PC-3 (cell line): ENCODE data around the gene IL18BP.

Experiments
- EZH2 ChIP-seq: fragments of 300-600 bp; sonication (generic); IDR thresholded peaks from one replicate; pipeline ENCODE4 v1.6.1; 2017; ENCODE audit warnings: antibody characterized with exemption, mild to moderate bottlenecking, low read length; ENCODE audit not compliant: unreplicated experiment
- EZH2phosphoT487 ChIP-seq: fragments of 300-600 bp; sonication (generic); IDR thresholded peaks from 2 replicates; pipeline ENCODE4 v1.6.1; 2018; ENCODE audit warnings: mild to moderate bottlenecking, antibody characterized with exemption, low read length, borderline replicate concordance
- TF ChIP-seq, protein P1 (sequence below): fragments of 300-600 bp; sonication (generic); conservative IDR thresholded peaks from 2 replicates; pipeline ENCODE4 v1.5.1; 2017; ENCODE audit warnings: antibody characterized with exemption, low read depth, mild to moderate bottlenecking, low read length

DNA sequence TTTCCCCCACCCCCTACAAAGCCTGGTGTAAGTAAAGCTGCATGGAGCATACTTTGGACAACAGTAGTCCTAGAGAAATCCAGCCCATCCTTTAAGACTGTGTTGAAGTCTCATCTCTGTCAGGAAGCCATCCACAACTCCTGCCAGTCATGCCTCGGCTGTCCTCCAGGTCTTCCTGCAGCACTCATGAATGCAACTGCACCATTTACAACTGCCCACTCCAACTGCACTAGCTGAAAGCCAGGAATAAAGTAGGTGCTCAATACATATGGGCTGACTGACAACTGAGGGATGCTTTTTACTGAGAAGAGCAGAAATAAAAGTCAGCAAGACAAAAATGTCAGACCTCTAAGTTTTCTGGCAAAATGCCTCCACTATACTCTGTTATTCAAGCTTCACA is 27.4 kb downstream of the IL18BP start:
- TF ChIP-seq, protein P1, sequence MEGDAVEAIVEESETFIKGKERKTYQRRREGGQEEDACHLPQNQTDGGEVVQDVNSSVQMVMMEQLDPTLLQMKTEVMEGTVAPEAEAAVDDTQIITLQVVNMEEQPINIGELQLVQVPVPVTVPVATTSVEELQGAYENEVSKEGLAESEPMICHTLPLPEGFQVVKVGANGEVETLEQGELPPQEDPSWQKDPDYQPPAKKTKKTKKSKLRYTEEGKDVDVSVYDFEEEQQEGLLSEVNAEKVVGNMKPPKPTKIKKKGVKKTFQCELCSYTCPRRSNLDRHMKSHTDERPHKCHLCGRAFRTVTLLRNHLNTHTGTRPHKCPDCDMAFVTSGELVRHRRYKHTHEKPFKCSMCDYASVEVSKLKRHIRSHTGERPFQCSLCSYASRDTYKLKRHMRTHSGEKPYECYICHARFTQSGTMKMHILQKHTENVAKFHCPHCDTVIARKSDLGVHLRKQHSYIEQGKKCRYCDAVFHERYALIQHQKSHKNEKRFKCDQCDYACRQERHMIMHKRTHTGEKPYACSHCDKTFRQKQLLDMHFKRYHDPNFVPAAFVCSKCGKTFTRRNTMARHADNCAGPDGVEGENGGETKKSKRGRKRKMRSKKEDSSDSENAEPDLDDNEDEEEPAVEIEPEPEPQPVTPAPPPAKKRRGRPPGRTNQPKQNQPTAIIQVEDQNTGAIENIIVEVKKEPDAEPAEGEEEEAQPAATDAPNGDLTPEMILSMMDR, result no peak
- TF ChIP-seq EZH2, result no peak
- no peak for TF ChIP-seq EZH2phosphoT487
